Smooth muscle cell of the brain vasculature (primary cell): ENCODE results near the gene HYAL2.
"Not testable (repeated sequence)": the region's sequence is repeated elsewhere in the genome, so short reads cannot be mapped to it uniquely, and the experiment has no call there.

Source experiments
- DNase-seq: peaks from one replicate; pipeline ENCODE4 v3.0.0-alpha.2; 2012; ENCODE audit warnings: low read depth, low spot score

Gene HYAL2

DNA sequence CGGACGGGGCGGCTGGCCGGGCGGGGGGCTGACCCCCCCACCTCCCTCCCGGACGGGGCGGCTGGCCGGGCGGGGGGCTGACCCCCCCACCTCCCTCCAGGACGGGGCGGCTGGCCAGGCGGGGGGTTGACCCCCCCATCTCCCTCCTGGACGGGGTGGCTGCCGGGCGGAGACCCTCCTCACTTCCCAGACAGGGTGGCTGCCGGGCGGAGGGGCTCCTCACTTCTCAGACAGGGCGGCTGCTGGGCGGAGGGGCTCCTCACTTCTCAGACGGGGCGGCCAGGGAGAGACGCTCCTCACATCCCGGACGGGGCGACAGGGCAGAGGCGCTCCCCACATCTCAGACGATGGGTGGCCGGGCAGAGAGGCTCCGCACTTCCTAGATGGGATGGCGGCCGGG lies 10.5 kb downstream of the HYAL2 start:
- DNase-seq, result not testable (repeated sequence)

DNA sequence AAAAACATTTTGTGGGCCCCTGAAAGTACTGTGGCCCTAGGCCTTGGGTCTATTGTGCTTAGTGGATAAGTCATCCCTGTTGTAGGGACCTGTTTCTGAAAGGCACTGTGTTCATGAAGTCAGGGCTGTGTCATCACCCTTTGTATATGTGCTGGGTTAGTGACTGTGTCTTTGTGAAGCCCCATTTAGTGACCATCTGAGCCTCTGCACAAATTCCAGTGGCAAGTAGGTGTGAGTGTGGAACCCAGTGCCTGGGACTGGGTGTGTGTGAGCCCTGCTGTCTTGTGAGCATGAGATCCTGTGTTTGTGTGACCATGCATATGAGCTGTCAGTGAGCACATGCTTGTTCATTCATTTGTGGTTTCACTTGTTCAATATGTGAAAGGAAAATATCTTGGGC lies 17.9 kb downstream of the HYAL2 start:
- DNase-seq, result no peak

DNA sequence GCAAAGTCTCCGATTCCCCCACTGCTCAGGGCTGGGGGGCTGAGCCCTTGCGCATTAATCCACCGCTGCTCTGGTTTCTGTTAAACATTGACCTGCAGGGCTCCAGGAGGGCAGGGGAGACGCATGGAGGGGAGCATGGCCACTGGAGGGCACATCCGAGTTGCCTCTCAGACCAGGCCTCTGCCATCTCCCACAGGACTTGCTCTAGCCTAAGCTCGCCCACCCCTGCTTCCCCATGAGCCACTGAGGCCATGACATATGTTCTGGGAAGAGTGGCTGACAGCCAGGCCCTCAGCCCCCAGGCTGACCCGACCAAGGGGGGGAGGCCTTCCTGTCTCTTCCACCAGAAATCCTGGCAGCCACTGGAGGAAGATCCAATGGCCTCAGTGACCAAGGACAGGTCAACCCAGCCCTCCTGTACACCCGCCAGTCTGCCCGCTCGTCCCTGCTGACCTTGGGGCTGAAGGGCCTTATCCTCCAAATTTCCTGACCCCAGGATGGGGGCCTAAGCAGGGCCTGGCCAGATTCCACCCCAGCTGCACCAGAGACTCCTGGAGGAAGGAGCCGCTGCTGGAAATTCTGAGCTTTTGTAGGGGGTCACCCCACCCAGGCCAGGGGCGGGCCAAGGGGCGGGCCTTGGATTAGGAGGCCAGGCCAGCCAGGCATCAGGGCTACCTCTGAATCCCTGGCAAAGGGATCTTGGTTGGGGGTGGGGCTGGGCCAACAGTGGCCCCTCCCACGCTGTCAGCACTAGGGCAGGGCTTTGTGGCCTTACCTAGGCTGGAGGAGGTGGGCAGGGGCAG lies 19.3 kb downstream of the HYAL2 start, which contains the start of gene HYAL1:
TSS of gene HYAL1 (minus strand) at position 562 of the 803 bp plus-strand sequence. CDS start 618 bp downstream, outside the sequence.
- no peak for DNase-seq

DNA sequence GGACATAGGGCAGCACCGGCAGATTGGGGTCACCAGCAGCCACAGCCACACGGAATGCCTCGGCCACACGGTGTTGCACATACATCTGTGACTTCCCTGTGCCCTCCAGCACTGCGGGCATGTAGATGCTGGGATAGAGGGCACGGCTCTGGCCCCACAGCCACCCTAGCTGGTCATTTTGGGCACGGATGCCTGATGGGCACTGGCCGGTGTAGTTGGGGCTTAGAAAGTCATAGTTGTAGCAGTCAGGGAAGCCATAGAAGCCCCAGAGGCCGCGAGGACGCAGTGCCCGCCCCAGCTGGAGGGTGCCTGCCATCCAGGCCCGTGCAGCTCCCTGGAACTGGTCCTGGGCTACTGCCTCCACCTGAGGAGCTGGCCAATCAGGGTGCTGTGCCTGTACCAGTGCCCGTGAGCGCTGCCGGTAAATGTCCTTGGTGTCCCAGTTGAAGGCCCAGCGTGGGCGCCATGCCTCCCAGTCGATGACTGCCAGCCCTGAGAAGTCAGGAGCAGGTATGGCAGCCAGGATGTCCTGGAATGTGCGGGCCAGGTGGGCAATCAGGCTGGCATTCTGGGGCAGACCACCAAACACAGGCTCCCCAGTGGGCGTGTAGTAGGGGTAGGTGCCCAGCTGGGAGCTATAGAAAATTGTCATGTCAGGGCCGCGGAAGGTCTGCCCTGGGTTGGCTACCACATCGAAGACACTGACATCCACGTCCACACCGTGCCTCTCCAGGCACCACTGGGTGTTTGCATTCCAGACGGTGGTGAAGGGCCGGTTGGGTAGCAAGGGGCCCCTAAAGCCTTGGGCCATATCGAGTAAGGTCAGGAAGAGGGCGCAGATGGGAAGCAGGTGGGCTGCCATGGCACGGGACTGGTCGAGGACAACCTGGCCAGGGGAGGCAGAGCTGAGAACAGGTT lies 20.2 kb downstream of the HYAL2 start:
- no peak for DNase-seq

DNA sequence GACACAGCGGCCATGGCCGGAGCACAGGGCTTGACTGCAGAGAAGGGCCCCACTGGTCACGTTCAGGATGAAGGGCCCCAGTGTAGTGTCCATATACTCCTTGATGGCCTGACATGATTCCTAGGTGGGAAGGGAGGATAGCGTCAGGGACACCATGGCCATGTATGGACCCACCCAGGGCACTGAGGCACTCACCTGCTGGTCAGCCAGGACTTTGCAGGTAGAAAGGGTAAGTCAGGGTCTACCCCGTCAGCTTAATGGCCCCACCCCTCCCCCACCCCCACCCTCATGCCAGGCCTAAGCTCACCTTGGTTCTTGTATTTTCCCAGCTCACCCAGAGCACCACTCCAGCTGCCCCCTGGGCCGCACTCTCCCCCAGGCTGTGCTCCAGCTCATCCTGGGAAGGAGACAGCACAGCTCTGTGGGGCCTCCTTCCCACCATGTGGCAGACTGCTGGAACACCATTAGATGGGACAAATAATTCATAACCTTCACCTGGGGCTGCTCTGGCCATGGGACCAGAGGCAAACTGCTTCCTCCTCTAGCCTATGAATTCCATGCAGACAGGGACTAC lies 21.8 kb downstream of the HYAL2 start:
- DNase-seq, result no peak

DNA sequence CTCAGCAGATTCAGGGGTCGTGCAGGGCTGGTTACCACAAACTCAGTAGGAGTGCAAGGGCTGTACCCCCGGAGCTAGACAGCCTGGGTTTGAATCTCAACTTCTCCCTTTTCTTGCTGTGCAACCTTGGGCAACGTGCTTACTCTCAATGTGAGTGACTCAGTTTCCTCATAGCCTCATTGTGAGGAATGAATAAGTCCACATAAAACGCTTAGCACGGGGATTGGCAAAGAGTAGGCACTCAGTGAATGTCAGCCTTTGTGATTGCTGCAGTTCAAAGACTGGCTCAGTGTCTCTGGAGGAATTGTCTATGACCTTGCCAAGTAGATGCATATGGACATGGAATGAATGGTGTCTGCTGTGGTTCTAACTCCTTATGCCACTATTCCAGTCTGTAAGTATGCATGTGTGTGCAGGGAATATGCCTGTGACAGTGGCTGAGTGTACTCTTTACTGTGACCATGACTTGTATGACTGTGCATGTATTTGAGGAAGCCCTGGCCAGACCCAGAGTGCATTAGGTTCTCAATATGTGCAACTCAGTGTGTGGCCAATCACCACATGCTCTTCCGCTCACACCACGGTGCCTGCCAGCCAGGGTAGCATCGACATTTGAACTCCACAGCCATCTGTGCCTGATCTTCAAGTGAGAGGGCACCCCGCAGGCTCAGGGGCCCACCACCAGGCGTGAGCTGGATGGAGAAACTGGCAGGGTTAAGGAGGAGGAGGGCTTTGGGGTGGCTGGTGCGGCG lies 22.4 kb downstream of the HYAL2 start:
- DNase-seq, result no peak

DNA sequence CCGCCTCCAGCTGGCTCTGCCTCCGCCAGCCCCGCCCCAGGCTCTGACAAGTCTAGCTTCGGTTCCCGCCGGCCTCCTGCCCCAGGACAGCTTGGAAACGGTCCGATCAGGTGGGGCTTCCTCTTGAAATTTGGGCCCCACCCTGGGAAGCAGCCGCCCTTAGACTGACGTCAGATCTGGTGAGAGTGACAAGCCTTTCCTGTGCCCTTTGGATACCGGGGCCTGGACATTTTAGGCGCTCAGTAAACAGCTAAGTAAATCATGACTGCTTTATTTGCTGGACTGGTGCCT lies 23.0 kb downstream of the HYAL2 start:
- DNase-seq, result no peak

DNA sequence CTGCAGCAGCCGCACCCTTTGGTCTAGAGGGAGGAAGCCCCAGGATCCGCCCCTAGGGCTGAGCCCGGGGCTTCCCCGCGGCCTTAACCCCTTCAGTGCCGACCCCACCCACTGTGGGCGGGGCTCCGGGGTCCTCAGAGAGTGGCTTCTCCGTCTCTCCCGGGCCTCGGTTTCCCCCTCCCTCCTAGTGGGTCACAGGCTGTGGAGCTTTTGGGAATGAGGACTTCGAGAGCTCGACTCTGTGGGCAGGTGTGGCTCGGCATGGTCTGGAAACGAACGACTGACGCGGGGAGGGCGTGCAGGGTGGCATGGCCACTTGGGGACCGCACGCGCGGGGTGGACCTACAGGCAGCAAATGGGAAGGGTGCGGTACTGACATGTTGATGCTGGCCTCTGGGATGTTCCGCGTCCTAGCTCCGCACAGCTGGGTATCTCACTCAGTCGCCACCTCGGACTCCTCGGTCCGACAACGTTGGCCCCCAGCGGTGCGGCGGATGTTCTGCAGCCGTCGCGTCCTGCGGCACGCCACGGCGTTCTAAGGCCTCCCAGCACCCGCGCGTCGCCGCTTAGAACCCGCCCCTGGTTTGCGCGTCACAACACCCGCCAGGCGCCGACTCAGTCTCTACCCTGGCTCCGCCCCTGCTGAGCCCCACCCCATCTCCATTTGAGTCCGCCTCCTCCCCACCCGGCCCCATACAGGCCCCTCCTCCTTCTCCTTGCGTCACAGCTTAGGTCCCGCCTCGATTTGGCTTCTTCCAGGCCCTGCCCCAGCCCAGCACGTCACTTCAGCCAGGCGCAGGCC lies 23.5 kb downstream of the HYAL2 start, which contains the start of the genes HYAL3 and NAA80:
TSS of gene HYAL3 (minus strand) at position 570 of the 802 bp plus-strand sequence. CDS start 3,803 bp downstream, outside the sequence.
TSS of gene NAA80 (minus strand) at position 570 of the 802 bp plus-strand sequence. CDS start 1,942 bp downstream, outside the sequence.
- peak; percentile 99 for DNase-seq

DNA sequence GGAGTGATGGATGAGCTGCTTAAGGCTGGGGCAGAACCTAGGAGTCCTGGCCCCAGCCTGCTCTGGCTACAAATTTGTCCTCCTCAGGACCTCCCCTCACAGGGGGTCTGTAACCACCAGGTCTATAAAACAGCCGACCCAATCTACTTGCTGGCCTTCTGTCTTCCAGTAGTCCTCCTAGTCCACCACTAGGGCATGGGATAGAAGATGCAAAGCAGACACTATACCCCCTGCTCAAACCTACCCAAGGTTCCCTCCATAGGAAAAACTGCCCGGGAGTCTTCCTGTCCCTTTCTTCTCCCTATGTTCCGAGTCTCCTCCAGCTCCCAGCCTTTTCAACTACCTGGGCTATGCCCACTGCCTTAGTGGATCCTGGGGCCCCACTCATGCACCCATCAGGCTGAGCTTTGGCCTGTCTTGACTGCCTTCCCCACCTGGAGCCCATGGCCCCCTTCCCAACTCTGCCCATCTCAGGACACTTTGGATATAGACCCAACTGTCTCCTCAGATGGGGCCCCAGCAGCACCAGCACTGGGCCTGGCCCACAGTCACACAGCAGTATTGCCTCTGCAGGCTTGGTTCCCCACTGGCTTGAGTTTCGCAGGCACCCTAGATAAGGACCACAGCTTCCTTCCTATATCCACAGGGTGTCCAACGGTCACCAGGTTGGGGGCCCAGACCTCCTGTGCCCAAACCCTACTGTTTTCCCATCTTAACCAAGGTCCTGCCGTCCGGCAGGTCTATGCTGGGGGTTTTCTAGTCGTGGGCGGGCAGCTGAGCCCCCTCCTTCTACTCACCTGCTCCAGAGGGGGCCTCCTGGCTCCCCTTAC lies 24.4 kb downstream of the HYAL2 start:
- DNase-seq, result no peak

DNA sequence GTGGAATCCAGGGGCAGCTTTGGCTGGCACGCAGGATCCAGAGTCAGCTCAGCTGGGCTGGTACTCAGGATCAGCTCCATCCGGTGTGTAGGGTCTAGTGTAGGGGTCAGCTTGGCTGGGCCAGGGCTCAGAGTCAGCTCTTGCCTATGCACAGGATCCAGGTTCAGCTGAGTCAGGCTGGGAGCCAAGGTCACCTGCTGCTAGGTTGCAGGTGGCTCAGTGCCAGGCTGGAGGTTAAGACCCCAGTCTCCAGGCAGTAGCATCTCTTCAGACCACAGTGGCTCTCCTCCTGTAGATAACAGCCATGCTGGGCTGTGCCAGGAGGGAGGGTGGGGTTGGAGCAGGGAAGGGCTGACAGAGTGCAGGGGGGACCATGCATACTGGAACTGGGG lies 25.2 kb downstream of the HYAL2 start:
- DNase-seq, result no peak

DNA sequence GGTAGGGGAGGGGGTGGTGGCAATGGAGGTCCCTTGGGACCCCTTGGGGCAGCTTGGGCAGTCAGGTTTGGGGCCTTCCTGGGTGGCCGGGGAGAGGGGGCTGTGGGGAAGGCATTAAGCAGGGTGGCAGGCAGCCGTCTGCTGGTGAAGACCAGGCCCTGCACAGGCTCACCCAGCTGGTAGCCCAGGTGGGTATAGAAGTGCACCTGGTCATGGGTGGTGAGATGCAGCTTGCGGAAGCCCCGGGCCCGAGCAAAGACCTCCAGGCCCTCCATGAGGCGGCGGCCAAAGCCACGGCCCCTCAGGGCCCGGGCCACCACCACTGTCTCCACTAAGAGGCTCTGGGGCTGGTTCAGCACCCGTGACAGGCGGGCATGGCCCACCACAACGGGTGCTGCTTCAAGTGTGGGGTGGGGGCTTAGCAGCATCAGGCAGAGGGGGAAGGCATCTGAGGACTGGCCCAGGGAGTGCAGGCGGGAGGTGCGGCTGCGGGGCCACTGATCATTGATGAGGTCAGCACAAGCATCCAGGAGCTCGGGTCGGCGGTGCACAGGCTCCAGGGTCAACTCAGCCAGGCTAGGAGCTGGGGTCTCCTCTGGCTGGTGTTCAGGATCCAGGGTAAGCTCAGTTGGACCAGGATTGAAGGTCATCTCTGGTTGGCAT lies 25.7 kb downstream of the HYAL2 start:
- no peak for DNase-seq

DNA sequence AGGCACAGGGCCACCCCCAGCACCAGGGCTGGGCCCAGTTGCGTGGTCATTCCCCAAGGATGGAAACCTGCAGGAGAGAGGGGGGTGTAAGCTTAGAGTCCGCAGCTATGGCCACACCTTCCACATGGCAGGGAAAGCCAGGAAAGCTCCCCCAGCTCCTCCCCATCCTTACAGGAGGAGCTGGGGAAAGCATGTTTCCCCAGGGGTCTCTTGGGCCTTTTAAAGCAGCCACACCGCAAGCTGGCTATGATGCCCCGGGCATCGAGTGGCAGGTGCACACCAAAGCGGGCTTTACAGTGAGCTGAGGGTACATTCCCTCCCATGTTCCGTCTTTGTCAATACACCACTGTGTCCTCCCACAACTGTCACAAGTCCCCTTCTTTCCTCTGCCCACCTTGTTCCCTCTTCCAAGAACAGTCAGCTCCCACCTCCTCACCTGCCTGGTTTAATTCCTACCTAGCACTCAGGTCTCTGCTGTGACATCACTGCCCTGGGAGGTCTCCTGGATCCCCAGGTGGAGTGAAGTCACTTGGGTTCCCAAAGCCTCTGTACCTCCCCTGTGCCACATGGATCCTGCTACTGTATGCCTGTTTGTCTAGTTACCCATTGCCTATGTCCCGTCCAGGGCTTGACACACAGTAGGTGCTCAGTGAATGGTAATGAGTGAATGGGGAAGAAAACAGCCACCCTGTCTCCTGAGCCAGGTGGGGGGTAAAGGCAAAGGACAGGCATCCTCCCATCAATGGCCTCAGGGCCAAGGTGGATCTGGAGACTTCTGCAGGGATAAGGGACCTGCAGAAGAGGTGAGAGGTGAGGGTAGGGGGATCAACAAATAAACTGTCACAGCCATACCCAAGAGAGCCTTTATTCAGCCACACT lies 26.8 kb downstream of the HYAL2 start:
- no peak for DNase-seq

DNA sequence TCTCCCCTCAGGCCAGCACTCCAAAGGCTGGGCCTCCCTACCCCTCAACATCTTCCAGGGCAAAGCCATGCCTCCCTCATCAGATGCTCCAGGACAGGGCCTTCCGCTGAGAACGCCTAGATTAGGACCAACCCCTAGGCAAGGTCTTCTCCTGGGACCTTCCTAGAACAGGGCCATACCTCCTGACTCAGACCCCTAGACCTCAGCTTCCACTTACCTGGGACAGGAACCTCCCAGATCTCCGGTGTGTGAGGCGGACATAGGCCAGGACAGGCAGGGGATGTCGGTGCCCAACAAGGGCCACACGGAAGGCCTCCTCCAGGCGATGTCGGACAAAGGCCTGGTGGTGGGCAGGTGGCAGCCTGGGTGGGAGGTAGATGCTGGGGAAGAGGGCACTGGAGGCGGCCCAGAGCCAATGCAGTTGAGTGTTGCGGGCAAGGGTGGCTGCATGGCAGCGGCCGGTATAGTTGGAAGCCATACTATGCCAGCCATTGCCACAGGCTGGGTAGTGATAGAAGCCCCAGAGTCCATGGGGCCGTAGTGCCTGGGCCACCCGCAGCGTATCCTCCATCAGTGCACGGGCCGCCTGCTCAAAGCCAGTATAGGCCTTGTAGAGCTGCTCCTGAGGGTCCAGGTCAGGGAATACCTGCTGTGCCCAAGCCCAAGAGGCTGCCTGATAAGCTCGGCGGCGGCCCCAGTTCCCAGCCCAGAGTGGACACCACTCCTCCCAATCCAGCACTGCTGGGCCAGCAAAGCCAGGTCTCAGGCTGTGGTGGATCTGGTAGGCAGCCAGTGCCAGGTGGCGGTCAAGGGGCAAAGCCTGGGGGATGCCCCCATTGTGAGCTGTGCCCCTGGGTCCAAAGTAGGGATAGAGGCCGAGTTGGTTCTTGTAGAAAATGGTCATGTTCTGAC lies 27.8 kb downstream of the HYAL2 start:
- no peak for DNase-seq

DNA sequence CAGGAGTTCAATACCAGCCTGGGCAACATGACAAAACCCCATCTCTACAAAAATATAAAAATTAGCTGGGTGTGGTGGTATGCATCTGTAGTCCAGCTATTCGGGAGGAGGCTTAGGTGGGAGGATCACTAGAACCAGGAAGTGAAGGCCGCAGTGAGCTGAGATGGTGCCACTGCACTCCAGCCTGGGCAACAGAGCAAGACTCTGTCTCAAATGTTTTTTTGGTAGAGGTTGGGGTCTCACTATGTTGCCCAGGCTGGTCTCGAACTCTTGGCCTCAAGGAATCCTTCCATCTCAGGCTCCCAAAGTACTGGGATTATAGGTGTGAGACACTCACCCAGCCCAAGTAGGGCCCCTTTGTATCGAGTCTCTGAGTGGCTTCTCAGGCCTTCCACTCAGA lies 28.5 kb downstream of the HYAL2 start:
- no peak for DNase-seq

DNA sequence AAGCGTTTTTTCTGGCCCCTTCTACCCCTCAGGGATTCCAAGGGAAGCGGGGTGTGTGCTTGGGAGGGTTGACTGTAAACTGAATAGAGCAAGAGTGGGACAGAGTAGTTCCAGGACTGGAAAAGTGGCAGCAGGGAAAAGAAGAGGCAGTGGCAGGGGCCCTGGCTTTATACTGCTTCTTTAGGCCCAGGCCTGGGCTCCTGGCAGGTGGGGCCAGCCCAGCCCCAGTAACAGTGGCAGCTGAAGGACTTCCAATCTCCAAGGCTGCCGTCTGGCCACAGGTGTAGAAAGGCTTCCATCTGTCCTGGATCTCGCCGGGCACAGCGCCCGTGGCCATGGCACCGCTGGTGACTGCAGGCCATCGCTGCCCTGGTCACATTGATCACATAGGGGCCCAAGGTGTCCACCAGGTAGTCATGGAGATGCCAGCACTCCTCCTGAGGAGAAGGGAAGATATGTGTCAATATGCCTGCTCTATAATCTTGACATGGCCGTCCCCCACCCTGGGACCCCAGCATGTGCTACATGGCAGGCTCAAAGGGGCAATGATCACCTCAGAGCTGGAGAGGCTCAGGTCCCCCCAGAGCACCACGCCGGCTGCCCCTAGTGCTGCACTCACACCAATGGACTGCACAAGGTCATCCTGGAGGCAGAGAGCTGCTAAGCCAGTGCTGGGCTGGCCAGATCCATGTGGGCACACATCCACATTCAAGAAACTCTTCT lies 29.3 kb downstream of the HYAL2 start:
- no peak for DNase-seq
